HepG2 (cell line): Measurements from ENCODE around the gene GNA12. TPM values are rescaled to one million over a fixed set of nuclear protein-coding genes. Genes with fewer than 3 reads are reported as not detected.

ENCODE experiments used
- ARNTL ChIP-seq: sonication (generic); formaldehyde crosslinking; IDR thresholded peaks from 2 replicates; pipeline ENCODE4 v1.4.0; 2020; ENCODE audit warnings: mild to moderate bottlenecking, missing genetic modification reagents
- BCL6 ChIP-seq: IDR thresholded peaks from 2 replicates; pipeline ENCODE4 v1.6.1; 2016; ENCODE audit warnings: missing genetic modification reagents, missing compliant biosample characterization
- EHMT2 ChIP-seq: fragments of 200-600 bp; sonication (generic); IDR thresholded peaks from 2 replicates; pipeline ENCODE4 v1.7.0; 2017; ENCODE audit warnings: antibody characterized with exemption, low read depth, low read length, borderline replicate concordance
- ERF ChIP-seq: IDR thresholded peaks from 2 replicates; pipeline ENCODE4 v1.6.1; 2018; ENCODE audit warnings: missing biosample characterization, missing genetic modification reagents
- IRF2 ChIP-seq: IDR thresholded peaks from 2 replicates; pipeline ENCODE4 v1.6.1; 2018; ENCODE audit warnings: missing genetic modification reagents, missing compliant biosample characterization
- JUND ChIP-seq: sonication (generic); formaldehyde crosslinking; IDR thresholded peaks from 2 replicates; pipeline ENCODE4 v1.8.0; 2022; ENCODE audit warnings: mild to moderate bottlenecking, missing genetic modification reagents
- RBFOX2 ChIP-seq: fragments of 200-400 bp; formaldehyde crosslinking; IDR thresholded peaks from 2 replicates; pipeline ENCODE4 v1.6.1; 2017; ENCODE audit warnings: low read depth, mild to moderate bottlenecking, low read length
- TBL1XR1 ChIP-seq: fragments of 150-350 bp; IDR thresholded peaks from 2 replicates; pipeline ENCODE4 v1.6.1; 2014; ENCODE audit warnings: borderline replicate concordance, low read length; ENCODE audit not compliant: partially characterized antibody
- ZBTB7B ChIP-seq: sonication (generic); formaldehyde crosslinking; IDR thresholded peaks from 2 replicates; pipeline ENCODE4 v1.4.0; 2020; ENCODE audit warnings: missing genetic modification reagents
- ZNF3 ChIP-seq: IDR thresholded peaks from 2 replicates; pipeline ENCODE4 v1.7.0; 2017; ENCODE audit warnings: inconsistent platforms
- ZNF350 ChIP-seq: sonication (generic); formaldehyde crosslinking; IDR thresholded peaks from 2 replicates; pipeline ENCODE4 v1.4.0; 2020; ENCODE audit warnings: mild to moderate bottlenecking, low read depth, missing genetic modification reagents, borderline replicate concordance
- ZNF382 ChIP-seq: sonication (generic); formaldehyde crosslinking; IDR thresholded peaks from 2 replicates; pipeline ENCODE4 v1.5.0; 2020; ENCODE audit warnings: missing genetic modification reagents, mild to moderate bottlenecking, borderline replicate concordance
- ZNF614 ChIP-seq: IDR thresholded peaks from 2 replicates; pipeline ENCODE4 v1.6.1; 2018; ENCODE audit warnings: missing biosample characterization, missing genetic modification reagents, inconsistent platforms, borderline replicate concordance
- ZNF883 ChIP-seq: sonication (generic); formaldehyde crosslinking; IDR thresholded peaks from 2 replicates; pipeline ENCODE4 v1.5.1; 2020; ENCODE audit warnings: mild to moderate bottlenecking, missing genetic modification reagents; ENCODE audit errors: not compliant biosample characterization
- ZZZ3 ChIP-seq: sonication (generic); formaldehyde crosslinking; IDR thresholded peaks from 2 replicates; pipeline ENCODE4 v1.4.0; 2020; ENCODE audit warnings: missing genetic modification reagents, mild to moderate bottlenecking, borderline replicate concordance
- polyA plus RNA-seq, 8 experiments: library from polyadenylated mRNA; depleted of rRNA in 3 of 8; stranded (reverse) in 7 of 8; unstranded in 1 of 8; fragments of >200 nt; fragmentation: Illumina TruSeq in 4 of 8; extraction: Trizol in 4 of 8; gene quantifications; 2 replicates each; pipeline versions ENCODE4 v1.2.1 to v1.2.3, GENCODE V29; 2011 to 2016; ENCODE audit warnings: low read depth in 4 of 8, missing spikeins in 1 of 8, mixed read lengths in 1 of 8; ENCODE audit not compliant: insufficient read depth in 1 of 8
- total RNA-seq, 5 experiments: library from RNA; depleted of rRNA; stranded (reverse); fragments of >200 nt; fragmentation: Illumina TruSeq; extraction: Trizol; gene quantifications; 2 replicates each; pipeline ENCODE4 v1.2.3, GENCODE V29; 2016; ENCODE audit warnings: low read depth in 1 of 5
- TF ChIP-seq, protein P1 (sequence below): sonication (generic); formaldehyde crosslinking; IDR thresholded peaks from 2 replicates; pipeline ENCODE4 v1.8.0; 2022; ENCODE audit warnings: mild to moderate bottlenecking, missing genetic modification reagents
- TF ChIP-seq, protein P2 (sequence below): sonication (generic); formaldehyde crosslinking; IDR thresholded peaks from 2 replicates; pipeline ENCODE4 v1.5.0; 2020; ENCODE audit warnings: mild to moderate bottlenecking, missing genetic modification reagents, borderline replicate concordance
- TF ChIP-seq, protein P3 (sequence below): sonication (generic); formaldehyde crosslinking; IDR thresholded peaks from 2 replicates; pipeline ENCODE4 v1.4.0; 2020; ENCODE audit warnings: mild to moderate bottlenecking, missing genetic modification reagents

The GNA12 gene
- total and polyA plus RNA-seq, 2 of the 13 experiments (the other 11 are each of a cell fraction or from before 2014, with no cell fraction given), result 16.2 to 50.9 TPM

DNA sequence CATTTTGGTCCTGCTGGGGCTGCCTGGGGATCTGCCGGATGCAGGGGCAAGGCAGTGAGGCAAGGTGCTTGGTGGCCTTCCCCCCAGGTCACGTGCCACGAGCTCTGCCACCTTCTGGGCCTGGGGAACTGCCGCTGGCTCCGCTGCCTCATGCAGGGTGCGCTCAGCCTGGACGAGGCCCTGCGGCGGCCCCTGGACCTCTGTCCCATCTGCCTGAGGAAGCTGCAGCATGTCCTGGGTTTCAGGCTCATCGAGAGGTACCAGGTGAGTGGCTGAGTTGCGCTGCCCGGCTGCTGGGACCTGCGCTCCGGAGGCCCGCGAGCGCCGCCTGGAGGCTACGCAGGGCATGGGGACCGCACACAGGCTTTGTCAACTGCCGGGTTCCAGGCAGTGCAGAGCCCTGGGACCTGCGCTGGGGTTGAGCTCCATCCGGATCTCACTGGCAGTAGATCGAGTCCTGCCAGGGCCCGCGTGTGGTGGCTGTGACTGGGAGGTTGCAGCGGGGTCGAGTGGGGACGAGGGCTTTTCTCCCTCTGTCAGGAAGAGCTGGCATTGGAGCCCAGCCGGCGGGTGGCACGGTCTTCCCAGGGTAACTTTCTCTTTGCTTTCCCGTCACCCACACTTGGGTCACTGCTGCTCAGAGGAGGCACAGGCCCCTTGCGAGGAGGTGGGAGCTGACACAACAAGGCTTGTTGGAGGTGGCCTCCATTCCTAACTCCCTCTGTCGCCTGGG, 134.4 kb downstream of the GNA12 start (continued):
- TF ChIP-seq ERF (0 out of 2 replicates have a peak, but pooled peaks have one; percentile 71), ZNF3 (no peak), ZNF382 (CRISPR knock-in tag) (no peak), ZNF350 (CRISPR knock-in tag) (no peak), ZNF614 (CRISPR knock-in tag) (peak; percentile 20; the same call in 1 of the 2 replicates), ZBTB7B (CRISPR knock-in tag) (no peak), ZZZ3 (CRISPR knock-in tag) (no peak), TBL1XR1 (no peak), JUND (CRISPR knock-in tag) (no peak), ARNTL (CRISPR knock-in tag) (0 out of 2 replicates have a peak, but pooled peaks have one; percentile 49), RBFOX2 (no peak), EHMT2 (no peak), BCL6 (CRISPR knock-in tag) (peak; percentile 21; the same call in 1 of the 2 replicates), ZNF883 (CRISPR knock-in tag) (peak; percentile 75), IRF2 (CRISPR knock-in tag) (no peak)
- TF ChIP-seq, protein P1, sequence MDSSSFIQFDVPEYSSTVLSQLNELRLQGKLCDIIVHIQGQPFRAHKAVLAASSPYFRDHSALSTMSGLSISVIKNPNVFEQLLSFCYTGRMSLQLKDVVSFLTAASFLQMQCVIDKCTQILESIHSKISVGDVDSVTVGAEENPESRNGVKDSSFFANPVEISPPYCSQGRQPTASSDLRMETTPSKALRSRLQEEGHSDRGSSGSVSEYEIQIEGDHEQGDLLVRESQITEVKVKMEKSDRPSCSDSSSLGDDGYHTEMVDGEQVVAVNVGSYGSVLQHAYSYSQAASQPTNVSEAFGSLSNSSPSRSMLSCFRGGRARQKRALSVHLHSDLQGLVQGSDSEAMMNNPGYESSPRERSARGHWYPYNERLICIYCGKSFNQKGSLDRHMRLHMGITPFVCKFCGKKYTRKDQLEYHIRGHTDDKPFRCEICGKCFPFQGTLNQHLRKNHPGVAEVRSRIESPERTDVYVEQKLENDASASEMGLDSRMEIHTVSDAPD (CRISPR knock-in tag), result no peak
- TF ChIP-seq, protein P2, sequence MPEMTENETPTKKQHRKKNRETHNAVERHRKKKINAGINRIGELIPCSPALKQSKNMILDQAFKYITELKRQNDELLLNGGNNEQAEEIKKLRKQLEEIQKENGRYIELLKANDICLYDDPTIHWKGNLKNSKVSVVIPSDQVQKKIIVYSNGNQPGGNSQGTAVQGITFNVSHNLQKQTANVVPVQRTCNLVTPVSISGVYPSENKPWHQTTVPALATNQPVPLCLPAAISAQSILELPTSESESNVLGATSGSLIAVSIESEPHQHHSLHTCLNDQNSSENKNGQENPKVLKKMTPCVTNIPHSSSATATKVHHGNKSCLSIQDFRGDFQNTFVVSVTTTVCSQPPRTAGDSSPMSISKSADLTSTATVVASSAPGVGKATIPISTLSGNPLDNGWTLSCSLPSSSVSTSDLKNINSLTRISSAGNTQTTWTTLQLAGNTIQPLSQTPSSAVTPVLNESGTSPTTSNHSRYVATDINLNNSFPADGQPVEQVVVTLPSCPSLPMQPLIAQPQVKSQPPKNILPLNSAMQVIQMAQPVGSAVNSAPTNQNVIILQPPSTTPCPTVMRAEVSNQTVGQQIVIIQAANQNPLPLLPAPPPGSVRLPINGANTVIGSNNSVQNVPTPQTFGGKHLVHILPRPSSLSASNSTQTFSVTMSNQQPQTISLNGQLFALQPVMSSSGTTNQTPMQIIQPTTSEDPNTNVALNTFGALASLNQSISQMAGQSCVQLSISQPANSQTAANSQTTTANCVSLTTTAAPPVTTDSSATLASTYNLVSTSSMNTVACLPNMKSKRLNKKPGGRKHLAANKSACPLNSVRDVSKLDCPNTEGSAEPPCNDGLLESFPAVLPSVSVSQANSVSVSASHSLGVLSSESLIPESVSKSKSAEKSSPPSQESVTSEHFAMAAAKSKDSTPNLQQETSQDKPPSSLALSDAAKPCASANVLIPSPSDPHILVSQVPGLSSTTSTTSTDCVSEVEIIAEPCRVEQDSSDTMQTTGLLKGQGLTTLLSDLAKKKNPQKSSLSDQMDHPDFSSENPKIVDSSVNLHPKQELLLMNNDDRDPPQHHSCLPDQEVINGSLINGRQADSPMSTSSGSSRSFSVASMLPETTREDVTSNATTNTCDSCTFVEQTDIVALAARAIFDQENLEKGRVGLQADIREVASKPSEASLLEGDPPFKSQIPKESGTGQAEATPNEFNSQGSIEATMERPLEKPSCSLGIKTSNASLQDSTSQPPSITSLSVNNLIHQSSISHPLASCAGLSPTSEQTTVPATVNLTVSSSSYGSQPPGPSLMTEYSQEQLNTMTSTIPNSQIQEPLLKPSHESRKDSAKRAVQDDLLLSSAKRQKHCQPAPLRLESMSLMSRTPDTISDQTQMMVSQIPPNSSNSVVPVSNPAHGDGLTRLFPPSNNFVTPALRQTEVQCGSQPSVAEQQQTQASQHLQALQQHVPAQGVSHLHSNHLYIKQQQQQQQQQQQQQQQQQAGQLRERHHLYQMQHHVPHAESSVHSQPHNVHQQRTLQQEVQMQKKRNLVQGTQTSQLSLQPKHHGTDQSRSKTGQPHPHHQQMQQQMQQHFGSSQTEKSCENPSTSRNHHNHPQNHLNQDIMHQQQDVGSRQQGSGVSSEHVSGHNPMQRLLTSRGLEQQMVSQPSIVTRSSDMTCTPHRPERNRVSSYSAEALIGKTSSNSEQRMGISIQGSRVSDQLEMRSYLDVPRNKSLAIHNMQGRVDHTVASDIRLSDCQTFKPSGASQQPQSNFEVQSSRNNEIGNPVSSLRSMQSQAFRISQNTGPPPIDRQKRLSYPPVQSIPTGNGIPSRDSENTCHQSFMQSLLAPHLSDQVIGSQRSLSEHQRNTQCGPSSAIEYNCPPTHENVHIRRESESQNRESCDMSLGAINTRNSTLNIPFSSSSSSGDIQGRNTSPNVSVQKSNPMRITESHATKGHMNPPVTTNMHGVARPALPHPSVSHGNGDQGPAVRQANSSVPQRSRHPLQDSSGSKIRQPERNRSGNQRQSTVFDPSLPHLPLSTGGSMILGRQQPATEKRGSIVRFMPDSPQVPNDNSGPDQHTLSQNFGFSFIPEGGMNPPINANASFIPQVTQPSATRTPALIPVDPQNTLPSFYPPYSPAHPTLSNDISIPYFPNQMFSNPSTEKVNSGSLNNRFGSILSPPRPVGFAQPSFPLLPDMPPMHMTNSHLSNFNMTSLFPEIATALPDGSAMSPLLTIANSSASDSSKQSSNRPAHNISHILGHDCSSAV, result no peak
- TF ChIP-seq, protein P3, sequence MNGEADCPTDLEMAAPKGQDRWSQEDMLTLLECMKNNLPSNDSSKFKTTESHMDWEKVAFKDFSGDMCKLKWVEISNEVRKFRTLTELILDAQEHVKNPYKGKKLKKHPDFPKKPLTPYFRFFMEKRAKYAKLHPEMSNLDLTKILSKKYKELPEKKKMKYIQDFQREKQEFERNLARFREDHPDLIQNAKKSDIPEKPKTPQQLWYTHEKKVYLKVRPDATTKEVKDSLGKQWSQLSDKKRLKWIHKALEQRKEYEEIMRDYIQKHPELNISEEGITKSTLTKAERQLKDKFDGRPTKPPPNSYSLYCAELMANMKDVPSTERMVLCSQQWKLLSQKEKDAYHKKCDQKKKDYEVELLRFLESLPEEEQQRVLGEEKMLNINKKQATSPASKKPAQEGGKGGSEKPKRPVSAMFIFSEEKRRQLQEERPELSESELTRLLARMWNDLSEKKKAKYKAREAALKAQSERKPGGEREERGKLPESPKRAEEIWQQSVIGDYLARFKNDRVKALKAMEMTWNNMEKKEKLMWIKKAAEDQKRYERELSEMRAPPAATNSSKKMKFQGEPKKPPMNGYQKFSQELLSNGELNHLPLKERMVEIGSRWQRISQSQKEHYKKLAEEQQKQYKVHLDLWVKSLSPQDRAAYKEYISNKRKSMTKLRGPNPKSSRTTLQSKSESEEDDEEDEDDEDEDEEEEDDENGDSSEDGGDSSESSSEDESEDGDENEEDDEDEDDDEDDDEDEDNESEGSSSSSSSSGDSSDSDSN (CRISPR knock-in tag), result peak; percentile 62
